ENCODE measurements around the gene AACS.

GRCh38 chr12:125015680-125016310, 49.4 kb upstream of the AACS start:
- TF ChIP-seq CTCF (IDR thresholded peaks at IDR 0.05) = no peak
- no peak for TF ChIP-seq POLR2A (IDR thresholded peaks at IDR 0.05)

Measured in body of pancreas (tissue), 4 donors.